ENCODE data around the gene SV2B.

- TF ChIP-seq, protein P1, sequence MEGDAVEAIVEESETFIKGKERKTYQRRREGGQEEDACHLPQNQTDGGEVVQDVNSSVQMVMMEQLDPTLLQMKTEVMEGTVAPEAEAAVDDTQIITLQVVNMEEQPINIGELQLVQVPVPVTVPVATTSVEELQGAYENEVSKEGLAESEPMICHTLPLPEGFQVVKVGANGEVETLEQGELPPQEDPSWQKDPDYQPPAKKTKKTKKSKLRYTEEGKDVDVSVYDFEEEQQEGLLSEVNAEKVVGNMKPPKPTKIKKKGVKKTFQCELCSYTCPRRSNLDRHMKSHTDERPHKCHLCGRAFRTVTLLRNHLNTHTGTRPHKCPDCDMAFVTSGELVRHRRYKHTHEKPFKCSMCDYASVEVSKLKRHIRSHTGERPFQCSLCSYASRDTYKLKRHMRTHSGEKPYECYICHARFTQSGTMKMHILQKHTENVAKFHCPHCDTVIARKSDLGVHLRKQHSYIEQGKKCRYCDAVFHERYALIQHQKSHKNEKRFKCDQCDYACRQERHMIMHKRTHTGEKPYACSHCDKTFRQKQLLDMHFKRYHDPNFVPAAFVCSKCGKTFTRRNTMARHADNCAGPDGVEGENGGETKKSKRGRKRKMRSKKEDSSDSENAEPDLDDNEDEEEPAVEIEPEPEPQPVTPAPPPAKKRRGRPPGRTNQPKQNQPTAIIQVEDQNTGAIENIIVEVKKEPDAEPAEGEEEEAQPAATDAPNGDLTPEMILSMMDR (IDR thresholded peaks at IDR 0.05; ENCODE audit: insufficient read depth, low read depth, low read length), result no peak
- TF ChIP-seq EZH2 (IDR thresholded peaks at IDR 0.05; ENCODE audit: insufficient read depth, low read length), result no peak
Measured at GRCh38 chr15:91284758-91285466, 184.9 kb downstream of the SV2B start.

All from astrocyte (in vitro differentiated cells and primary cell).